Stomach smooth muscle (tissue), 2 donors: ENCODE measurements around the gene PACRG.

Source experiments
- H3K27ac ChIP-seq: one replicate; pipeline ENCODE4 v1.7.0; 2013; ENCODE audit warnings: mild to moderate bottlenecking, low read length, inconsistent platforms
- H3K27me3 ChIP-seq, 2 donors: one replicate each; pipeline ENCODE4 v1.7.0; 2013; ENCODE audit warnings: low read length in 2 of 2; ENCODE audit not compliant: insufficient read depth in 2 of 2, control insufficient read depth in 1 of 2
- H3K36me3 ChIP-seq, 2 donors: one replicate each; pipeline ENCODE4 v1.7.0; 2013; ENCODE audit warnings: low read length in 2 of 2; ENCODE audit not compliant: control insufficient read depth in 2 of 2, insufficient read depth in 2 of 2
- H3K4me1 ChIP-seq: one replicate; pipeline ENCODE4 v1.7.0; 2013; ENCODE audit warnings: low read length; ENCODE audit not compliant: control insufficient read depth, insufficient read depth
- H3K4me3 ChIP-seq, 2 donors: one replicate each; pipeline ENCODE4 v1.7.0; 2013; ENCODE audit warnings: low read length in 2 of 2
- H3K9ac ChIP-seq, 2 donors: one replicate each; pipeline ENCODE4 v1.7.0; 2013; ENCODE audit warnings: low read length in 2 of 2, mild to moderate bottlenecking in 1 of 2
- H3K9me3 ChIP-seq, 2 donors: one replicate each; pipeline ENCODE4 v1.7.0; 2013; ENCODE audit warnings: low read length in 2 of 2; ENCODE audit not compliant: control insufficient read depth in 2 of 2
- donor health status: healthy.
- donor health status: Pancreatic carcinoma.

Gene PACRG

GRCh38 chr6:163127587-163127986, 399.8 kb downstream of the PACRG start:
- Histone ChIP-seq H3K4me1 (no peaks in the 10 kb centered on the region), H3K9ac (no peak overlapping the region), H3K27me3 (no peaks in the 10 kb centered on the region), H3K27ac (no peak overlapping the region), H3K4me3 (no peak overlapping the region), H3K36me3 (no peaks in the 10 kb centered on the region), H3K9me3 (peaks cover 0 to 3% of the 10 kb centered on the region in 2 donors)

GRCh38 chr6:163128324-163128723, 400.6 kb downstream of the PACRG start:
- no peak overlapping the region for H3K9ac ChIP-seq
- H3K27ac ChIP-seq, result no peak overlapping the region
- H3K9me3 ChIP-seq, result peaks cover 0 to 3% of the 10 kb centered on the region in 2 donors

GRCh38 chr6:163132050-163132750, 404.4 kb downstream of the PACRG start:
- Histone ChIP-seq H3K4me1 (no peaks in the 10 kb centered on the region), H3K27ac (no peak overlapping the region), H3K36me3 (no peaks in the 10 kb centered on the region), H3K9me3 (no peaks in the 10 kb centered on the region), H3K27me3 (no peaks in the 10 kb centered on the region), H3K4me3 (no peak overlapping the region), H3K9ac (no peak overlapping the region)

More at GRCh38 chr6:163128324-163128723, 400.6 kb downstream of the PACRG start:
- H3K27me3 ChIP-seq, result no peaks in the 10 kb centered on the region
- H3K4me3 ChIP-seq, result no peak overlapping the region
- no peaks in the 10 kb centered on the region for H3K36me3 ChIP-seq
- no peaks in the 10 kb centered on the region for H3K4me1 ChIP-seq

GRCh38 chr6:163133017-163133416, 405.2 kb downstream of the PACRG start:
- Histone ChIP-seq H3K27ac (no peak overlapping the region), H3K4me1 (no peaks in the 10 kb centered on the region), H3K9ac (no peak overlapping the region), H3K4me3 (no peak overlapping the region), H3K36me3 (no peaks in the 10 kb centered on the region), H3K27me3 (no peaks in the 10 kb centered on the region), H3K9me3 (no peaks in the 10 kb centered on the region)

- H3K9me3 ChIP-seq, result no peaks in the 10 kb centered on the region
- H3K4me1 ChIP-seq, result no peaks in the 10 kb centered on the region
- no peak overlapping the region for H3K9ac ChIP-seq
- no peaks in the 10 kb centered on the region for H3K27me3 ChIP-seq
- H3K27ac ChIP-seq, result no peak overlapping the region
- no peaks in the 10 kb centered on the region for H3K36me3 ChIP-seq
- H3K4me3 ChIP-seq, result no peak overlapping the region
Measured at GRCh38 chr6:163133691-163134090, 405.9 kb downstream of the PACRG start.

GRCh38 chr6:163136681-163137397, 409.1 kb downstream of the PACRG start:
- no peak overlapping the region for H3K27ac ChIP-seq
- H3K4me1 ChIP-seq, result no peaks in the 10 kb centered on the region
- H3K4me3 ChIP-seq, result no peak overlapping the region
- H3K36me3 ChIP-seq, result no peaks in the 10 kb centered on the region
- H3K27me3 ChIP-seq, result no peaks in the 10 kb centered on the region
- no peaks in the 10 kb centered on the region for H3K9me3 ChIP-seq
- H3K9ac ChIP-seq, result no peak overlapping the region

GRCh38 chr6:163137398-163137881, 409.7 kb downstream of the PACRG start:
- Histone ChIP-seq H3K9ac (no peak overlapping the region), H3K27ac (no peak overlapping the region), H3K4me3 (no peak overlapping the region), H3K27me3 (no peaks in the 10 kb centered on the region), H3K36me3 (no peaks in the 10 kb centered on the region), H3K4me1 (no peaks in the 10 kb centered on the region), H3K9me3 (no peaks in the 10 kb centered on the region)

- Histone ChIP-seq H3K4me1 (no peaks in the 10 kb centered on the region), H3K4me3 (no peak overlapping the region), H3K27me3 (no peaks in the 10 kb centered on the region), H3K27ac (no peak overlapping the region), H3K9ac (no peak overlapping the region), H3K9me3 (no peaks in the 10 kb centered on the region), H3K36me3 (no peaks in the 10 kb centered on the region)
Measured at GRCh38 chr6:163146036-163146435, 418.3 kb downstream of the PACRG start.

- Histone ChIP-seq H3K27ac (no peak overlapping the region), H3K9ac (no peak overlapping the region), H3K9me3 (no peaks in the 10 kb centered on the region), H3K36me3 (no peaks in the 10 kb centered on the region), H3K27me3 (no peaks in the 10 kb centered on the region), H3K4me1 (no peaks in the 10 kb centered on the region), H3K4me3 (no peak overlapping the region)
Measured at GRCh38 chr6:163147994-163148393, 420.2 kb downstream of the PACRG start.

- no peak overlapping the region for H3K27ac ChIP-seq
- H3K27me3 ChIP-seq, result no peaks in the 10 kb centered on the region
- H3K4me3 ChIP-seq, result no peak overlapping the region
- no peaks in the 10 kb centered on the region for H3K9me3 ChIP-seq
- no peaks in the 10 kb centered on the region for H3K36me3 ChIP-seq
- H3K9ac ChIP-seq, result no peak overlapping the region
- H3K4me1 ChIP-seq, result no peaks in the 10 kb centered on the region
Measured at GRCh38 chr6:163148451-163149278, 420.9 kb downstream of the PACRG start.
